ENCODE results near the gene CBX7. TPM values are rescaled to one million over a fixed set of nuclear protein-coding genes. Genes with fewer than 3 reads are reported as not detected.

The CBX7 gene
- total and polyA plus RNA-seq, 9 of the 15 experiments (the other 6 are each of a cell fraction or from before 2014, with no cell fraction given), result 0.04 to 5.2 (median 2.8) TPM

GRCh38 chr22:39090426-39091064 lies 61.9 kb downstream of the CBX7 start:
- no peak overlapping the region for H3K4me2 ChIP-seq (ENCODE audit: insufficient read depth, low read length)
- H3K9me3 ChIP-seq (replicated peaks; ENCODE audit: control insufficient read depth, insufficient read depth, low read depth, low read length), result no peaks in the 10 kb centered on the region
- no peaks in the 10 kb centered on the region for H4K20me1 ChIP-seq (replicated peaks; ENCODE audit: control insufficient read depth, insufficient read depth, low read length)
- ChIA-PET POLR2A (no interaction called here), CTCF (ENCODE audit: low intra/inter-chr PET ratio) (no interaction called here)
- DNase-seq (ENCODE audit: extremely low read depth in 1 of 4, low spot score in 3 of 4), result no peak
- no peaks in the 10 kb centered on the region for H3K27me3 ChIP-seq (ENCODE audit: control insufficient read depth in 2 of 2, insufficient read depth in 2 of 2, low read length in 2 of 2)
- no peak for FAIRE-seq
- 63% methylated on average over 6 of the region's 15 CpGs for WGBS (ENCODE audit: insufficient coverage, low coverage, missing lambda C conversion rate)
- no peaks in the 10 kb centered on the region for H3K36me3 ChIP-seq (ENCODE audit: control insufficient read depth, insufficient read depth, low read length)
- no peak overlapping the region for H3K4me3 ChIP-seq
- no peaks in the 10 kb centered on the region for H3K79me2 ChIP-seq (ENCODE audit: control insufficient read depth, insufficient read depth, low read length)
- in situ Hi-C loops (cut with MboI), result no loop called here
- no peak overlapping the region for H3K27ac ChIP-seq (ENCODE audit: extremely low read depth, low read depth, low read length)
- no peak for ATAC-seq
- TF ChIP-seq HDAC6 (IDR thresholded peaks at IDR 0.05; ENCODE audit: low read depth, low read length), result no peak
- TF ChIP-seq, protein P1, sequence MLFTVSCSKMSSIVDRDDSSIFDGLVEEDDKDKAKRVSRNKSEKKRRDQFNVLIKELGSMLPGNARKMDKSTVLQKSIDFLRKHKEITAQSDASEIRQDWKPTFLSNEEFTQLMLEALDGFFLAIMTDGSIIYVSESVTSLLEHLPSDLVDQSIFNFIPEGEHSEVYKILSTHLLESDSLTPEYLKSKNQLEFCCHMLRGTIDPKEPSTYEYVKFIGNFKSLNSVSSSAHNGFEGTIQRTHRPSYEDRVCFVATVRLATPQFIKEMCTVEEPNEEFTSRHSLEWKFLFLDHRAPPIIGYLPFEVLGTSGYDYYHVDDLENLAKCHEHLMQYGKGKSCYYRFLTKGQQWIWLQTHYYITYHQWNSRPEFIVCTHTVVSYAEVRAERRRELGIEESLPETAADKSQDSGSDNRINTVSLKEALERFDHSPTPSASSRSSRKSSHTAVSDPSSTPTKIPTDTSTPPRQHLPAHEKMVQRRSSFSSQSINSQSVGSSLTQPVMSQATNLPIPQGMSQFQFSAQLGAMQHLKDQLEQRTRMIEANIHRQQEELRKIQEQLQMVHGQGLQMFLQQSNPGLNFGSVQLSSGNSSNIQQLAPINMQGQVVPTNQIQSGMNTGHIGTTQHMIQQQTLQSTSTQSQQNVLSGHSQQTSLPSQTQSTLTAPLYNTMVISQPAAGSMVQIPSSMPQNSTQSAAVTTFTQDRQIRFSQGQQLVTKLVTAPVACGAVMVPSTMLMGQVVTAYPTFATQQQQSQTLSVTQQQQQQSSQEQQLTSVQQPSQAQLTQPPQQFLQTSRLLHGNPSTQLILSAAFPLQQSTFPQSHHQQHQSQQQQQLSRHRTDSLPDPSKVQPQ (CRISPR knock-in tag; IDR thresholded peaks at IDR 0.05; ENCODE audit: borderline replicate concordance), result no peak
- TF ChIP-seq IFI16 (CRISPR knock-in tag; IDR thresholded peaks at IDR 0.05), result no peak
- TF ChIP-seq SREBF1 (IDR thresholded peaks at IDR 0.05; ENCODE audit: borderline replicate concordance, low read depth, low read length), result no peak
- no peak for TF ChIP-seq ZNF408 (CRISPR knock-in tag; IDR thresholded peaks at IDR 0.05; ENCODE audit: low read depth)
- TF ChIP-seq RNF219 (CRISPR knock-in tag; IDR thresholded peaks at IDR 0.05), result no peak
- no peak for TF ChIP-seq ZNF311 (CRISPR knock-in tag; IDR thresholded peaks at IDR 0.05)
- no peak for TF ChIP-seq SMARCA5 (IDR thresholded peaks at IDR 0.05)
- TF ChIP-seq PCBP1 (IDR thresholded peaks at IDR 0.05; ENCODE audit: low read depth, low read length, poor library complexity, severe bottlenecking), result no peak
- no peak for TF ChIP-seq BHLHE40 (IDR thresholded peaks at IDR 0.05; ENCODE audit: low read length)
- TF ChIP-seq SP2 (IDR thresholded peaks at IDR 0.05; ENCODE audit: extremely low read depth, low read depth, low read length, poor library complexity, severe bottlenecking), result no peak
- TF ChIP-seq, protein P2, sequence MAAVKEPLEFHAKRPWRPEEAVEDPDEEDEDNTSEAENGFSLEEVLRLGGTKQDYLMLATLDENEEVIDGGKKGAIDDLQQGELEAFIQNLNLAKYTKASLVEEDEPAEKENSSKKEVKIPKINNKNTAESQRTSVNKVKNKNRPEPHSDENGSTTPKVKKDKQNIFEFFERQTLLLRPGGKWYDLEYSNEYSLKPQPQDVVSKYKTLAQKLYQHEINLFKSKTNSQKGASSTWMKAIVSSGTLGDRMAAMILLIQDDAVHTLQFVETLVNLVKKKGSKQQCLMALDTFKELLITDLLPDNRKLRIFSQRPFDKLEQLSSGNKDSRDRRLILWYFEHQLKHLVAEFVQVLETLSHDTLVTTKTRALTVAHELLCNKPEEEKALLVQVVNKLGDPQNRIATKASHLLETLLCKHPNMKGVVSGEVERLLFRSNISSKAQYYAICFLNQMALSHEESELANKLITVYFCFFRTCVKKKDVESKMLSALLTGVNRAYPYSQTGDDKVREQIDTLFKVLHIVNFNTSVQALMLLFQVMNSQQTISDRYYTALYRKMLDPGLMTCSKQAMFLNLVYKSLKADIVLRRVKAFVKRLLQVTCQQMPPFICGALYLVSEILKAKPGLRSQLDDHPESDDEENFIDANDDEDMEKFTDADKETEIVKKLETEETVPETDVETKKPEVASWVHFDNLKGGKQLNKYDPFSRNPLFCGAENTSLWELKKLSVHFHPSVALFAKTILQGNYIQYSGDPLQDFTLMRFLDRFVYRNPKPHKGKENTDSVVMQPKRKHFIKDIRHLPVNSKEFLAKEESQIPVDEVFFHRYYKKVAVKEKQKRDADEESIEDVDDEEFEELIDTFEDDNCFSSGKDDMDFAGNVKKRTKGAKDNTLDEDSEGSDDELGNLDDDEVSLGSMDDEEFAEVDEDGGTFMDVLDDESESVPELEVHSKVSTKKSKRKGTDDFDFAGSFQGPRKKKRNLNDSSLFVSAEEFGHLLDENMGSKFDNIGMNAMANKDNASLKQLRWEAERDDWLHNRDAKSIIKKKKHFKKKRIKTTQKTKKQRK (IDR thresholded peaks at IDR 0.05; ENCODE audit: borderline replicate concordance, low read depth, low read length), result no peak
- intact Hi-C loops (cut with micrococcal nuclease), result no loop called here
- H2AFZ ChIP-seq (ENCODE audit: low read depth, low read length), result no peak overlapping the region
- no TSS peak for BruUV-seq (replicated peaks)
- no peaks in the 10 kb centered on the region for H3K9me1 ChIP-seq (ENCODE audit: control insufficient read depth, insufficient read depth, low read length)
- H3K9ac ChIP-seq (ENCODE audit: insufficient read depth in 1 of 2, low read depth in 2 of 2, low read length in 2 of 2), result no peak overlapping the region; a peak in 1 of 4 replicates
- H3K4me1 ChIP-seq (replicated peaks in 1 of 2; ENCODE audit: control insufficient read depth in 2 of 2, insufficient read depth in 2 of 2, low read length in 2 of 2), result peaks cover 2 to 22% of the 10 kb centered on the region in 2 experiments; a peak in 4 of 5 replicates

All from K562 (cell line).